Liver (tissue), 3 donors: ENCODE results near the gene WAPL.

Source experiments
- MAX ChIP-seq: IDR thresholded peaks from 2 replicates; pipeline ENCODE4 v1.6.1; 2016; ENCODE audit warnings: antibody characterized with exemption
- RAD21 ChIP-seq, 2 donors: IDR thresholded peaks; 2 replicates each; pipeline ENCODE4 v1.6.1; 2016; ENCODE audit warnings: antibody characterized with exemption in 2 of 2, mild to moderate bottlenecking in 2 of 2
- SP1 ChIP-seq: IDR thresholded peaks from 2 replicates; pipeline ENCODE4 v1.6.1; 2018; ENCODE audit warnings: antibody characterized with exemption, mild to moderate bottlenecking
- TAF1 ChIP-seq: conservative IDR thresholded peaks from 2 replicates; pipeline ENCODE4 v1.6.1; 2016; ENCODE audit warnings: antibody characterized with exemption, mild to moderate bottlenecking
- TF ChIP-seq, protein P1 (sequence below): fragments of 150-350 bp; IDR thresholded peaks from 2 replicates; pipeline ENCODE4 v1.5.1; 2017; ENCODE audit warnings: improper control_type of control experiment, low read depth, low read length; ENCODE audit not compliant: missing input control
- donor health status: healthy.
- donor health status: healthy.

- TF ChIP-seq TAF1, result no peak
- TF ChIP-seq SP1, result peak; percentile 48
- TF ChIP-seq, protein P1, sequence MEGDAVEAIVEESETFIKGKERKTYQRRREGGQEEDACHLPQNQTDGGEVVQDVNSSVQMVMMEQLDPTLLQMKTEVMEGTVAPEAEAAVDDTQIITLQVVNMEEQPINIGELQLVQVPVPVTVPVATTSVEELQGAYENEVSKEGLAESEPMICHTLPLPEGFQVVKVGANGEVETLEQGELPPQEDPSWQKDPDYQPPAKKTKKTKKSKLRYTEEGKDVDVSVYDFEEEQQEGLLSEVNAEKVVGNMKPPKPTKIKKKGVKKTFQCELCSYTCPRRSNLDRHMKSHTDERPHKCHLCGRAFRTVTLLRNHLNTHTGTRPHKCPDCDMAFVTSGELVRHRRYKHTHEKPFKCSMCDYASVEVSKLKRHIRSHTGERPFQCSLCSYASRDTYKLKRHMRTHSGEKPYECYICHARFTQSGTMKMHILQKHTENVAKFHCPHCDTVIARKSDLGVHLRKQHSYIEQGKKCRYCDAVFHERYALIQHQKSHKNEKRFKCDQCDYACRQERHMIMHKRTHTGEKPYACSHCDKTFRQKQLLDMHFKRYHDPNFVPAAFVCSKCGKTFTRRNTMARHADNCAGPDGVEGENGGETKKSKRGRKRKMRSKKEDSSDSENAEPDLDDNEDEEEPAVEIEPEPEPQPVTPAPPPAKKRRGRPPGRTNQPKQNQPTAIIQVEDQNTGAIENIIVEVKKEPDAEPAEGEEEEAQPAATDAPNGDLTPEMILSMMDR, result no peak
- no peak for TF ChIP-seq RAD21 (IDR thresholded peaks at IDR 0.05)
- TF ChIP-seq MAX, result no peak
These were observed at the start of gene WAPL for GRCh38 chr10:86521678-86522509.
